Measurements from ENCODE around the gene CNOT1.

DNA sequence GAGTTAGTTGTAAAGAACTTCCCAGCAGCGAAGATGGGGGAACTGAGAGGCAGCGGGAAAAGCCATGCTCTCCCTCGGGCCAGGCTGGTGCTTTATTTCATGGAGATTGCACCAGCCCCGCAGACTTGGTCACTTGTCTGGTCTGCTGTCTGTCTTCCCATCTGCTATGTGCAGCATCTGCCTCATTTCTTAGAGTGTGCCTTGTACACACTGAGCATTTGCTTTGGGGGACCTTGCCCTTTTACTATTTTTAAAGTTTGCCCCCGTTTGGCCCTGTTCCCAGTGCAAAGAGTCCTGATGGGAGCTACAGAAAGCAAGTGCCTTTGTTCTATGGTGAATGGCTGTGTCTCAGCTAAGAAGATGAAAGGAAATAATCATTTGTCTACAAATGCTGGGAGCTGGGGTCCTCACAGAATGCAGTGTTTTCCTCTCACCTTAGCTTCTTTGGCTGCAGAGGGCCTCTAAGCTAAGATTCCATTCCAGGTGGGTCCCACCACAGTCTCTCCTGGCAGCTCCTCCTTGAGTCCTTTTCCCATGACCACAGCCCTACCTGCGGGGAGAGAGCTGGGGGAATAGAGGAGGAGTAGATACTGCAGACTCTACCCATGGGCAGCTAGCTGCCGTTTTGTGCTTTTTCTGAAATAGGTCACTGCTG, 25.1 kb upstream of the CNOT1 start:
- TF ChIP-seq, protein P1, sequence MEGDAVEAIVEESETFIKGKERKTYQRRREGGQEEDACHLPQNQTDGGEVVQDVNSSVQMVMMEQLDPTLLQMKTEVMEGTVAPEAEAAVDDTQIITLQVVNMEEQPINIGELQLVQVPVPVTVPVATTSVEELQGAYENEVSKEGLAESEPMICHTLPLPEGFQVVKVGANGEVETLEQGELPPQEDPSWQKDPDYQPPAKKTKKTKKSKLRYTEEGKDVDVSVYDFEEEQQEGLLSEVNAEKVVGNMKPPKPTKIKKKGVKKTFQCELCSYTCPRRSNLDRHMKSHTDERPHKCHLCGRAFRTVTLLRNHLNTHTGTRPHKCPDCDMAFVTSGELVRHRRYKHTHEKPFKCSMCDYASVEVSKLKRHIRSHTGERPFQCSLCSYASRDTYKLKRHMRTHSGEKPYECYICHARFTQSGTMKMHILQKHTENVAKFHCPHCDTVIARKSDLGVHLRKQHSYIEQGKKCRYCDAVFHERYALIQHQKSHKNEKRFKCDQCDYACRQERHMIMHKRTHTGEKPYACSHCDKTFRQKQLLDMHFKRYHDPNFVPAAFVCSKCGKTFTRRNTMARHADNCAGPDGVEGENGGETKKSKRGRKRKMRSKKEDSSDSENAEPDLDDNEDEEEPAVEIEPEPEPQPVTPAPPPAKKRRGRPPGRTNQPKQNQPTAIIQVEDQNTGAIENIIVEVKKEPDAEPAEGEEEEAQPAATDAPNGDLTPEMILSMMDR (IDR thresholded peaks at IDR 0.05 in 4 of 5, conservative IDR thresholded peaks at IDR 0.05 in 1 of 5): no peak
- no peak for TF ChIP-seq POLR2A (IDR thresholded peaks at IDR 0.05)
